NB4 (cell line): ENCODE results near the gene KDM4C.

ENCODE experiments used
- DNase-seq: peaks from one replicate; pipeline ENCODE4 v3.0.0; 2010; ENCODE audit warnings: low read depth
- H3K4me3 ChIP-seq: one replicate; pipeline ENCODE4 v1.5.1; 2011; ENCODE audit warnings: mild to moderate bottlenecking, low read depth, low read length, moderate library complexity
- CTCF ChIP-seq: IDR thresholded peaks from one replicate; pipeline ENCODE4 v1.5.1; 2012; ENCODE audit warnings: low read depth, low read length
- MAX ChIP-seq: IDR thresholded peaks from 2 replicates; pipeline ENCODE4 v1.6.1; 2011; ENCODE audit warnings: low read depth, low read length
- MYC ChIP-seq: IDR thresholded peaks from 2 replicates; pipeline ENCODE4 v1.6.1; 2011; ENCODE audit warnings: low read depth, low read length
- POLR2A ChIP-seq: IDR thresholded peaks from 2 replicates; pipeline ENCODE4 v1.6.1; 2011; ENCODE audit warnings: mild to moderate bottlenecking; ENCODE audit not compliant: insufficient read length; ENCODE audit errors: extremely low read depth

KDM4C gene

GRCh38 chr9:6984941-6985578 lies 227.3 kb downstream of the KDM4C start:
- DNase-seq, result no peak
- H3K4me3 ChIP-seq, result no peak overlapping the region
- TF ChIP-seq POLR2A, result no peak
- TF ChIP-seq MAX, result no peak
- TF ChIP-seq MYC, result no peak
- TF ChIP-seq CTCF, result no peak

- TF ChIP-seq MAX (no peak), CTCF (no peak), MYC (no peak), POLR2A (no peak)
- H3K4me3 ChIP-seq, result no peak overlapping the region
- no peak for DNase-seq
Measured at GRCh38 chr9:6986141-6986815, 228.5 kb downstream of the KDM4C start.

- H3K4me3 ChIP-seq, result no peak overlapping the region
- DNase-seq, result no peak
- no peak for TF ChIP-seq POLR2A
Measured at GRCh38 chr9:6987381-6987780, 229.6 kb downstream of the KDM4C start.

GRCh38 chr9:6991418-6991817 lies 233.6 kb downstream of the KDM4C start:
- no peak for DNase-seq
- H3K4me3 ChIP-seq, result no peak overlapping the region
- TF ChIP-seq MYC, result no peak
- TF ChIP-seq POLR2A, result no peak
- TF ChIP-seq CTCF, result no peak
- no peak for TF ChIP-seq MAX

- DNase-seq, result no peak
- no peak overlapping the region for H3K4me3 ChIP-seq
- TF ChIP-seq MAX (peak; percentile 31; the same call in 1 of the 2 replicates), POLR2A (no peak)
Measured at GRCh38 chr9:6996061-6996854, 238.5 kb downstream of the KDM4C start.

DNA sequence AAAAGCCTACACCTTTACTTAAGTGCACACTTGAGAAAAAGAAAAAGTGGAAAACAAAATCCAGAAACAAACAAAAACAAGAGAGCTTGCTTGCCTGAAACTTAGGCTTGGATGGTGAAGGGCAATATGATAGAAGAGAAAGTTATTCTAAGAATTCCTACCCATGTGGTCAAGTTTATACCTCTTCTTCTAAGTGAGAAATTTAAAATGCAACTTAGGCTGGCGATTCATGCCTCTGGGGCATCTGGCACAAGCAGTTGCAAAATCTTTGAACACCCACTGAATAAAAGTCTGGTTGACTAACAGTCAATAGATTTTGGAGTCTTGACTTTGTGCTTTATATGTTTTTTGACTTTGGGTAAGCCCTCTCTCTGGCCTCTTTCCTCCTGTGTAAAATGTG lies 239.6 kb downstream of the KDM4C start:
- DNase-seq, result no peak
- no peak for TF ChIP-seq MAX
- no peak for TF ChIP-seq POLR2A
- TF ChIP-seq CTCF, result no peak
- TF ChIP-seq MYC, result no peak
- H3K4me3 ChIP-seq, result no peak overlapping the region
